GM18511 (cell line): ENCODE measurements around the gene HS3ST3A1.

ENCODE experiments used
- ATAC-seq: cut with Tn5 transposase; IDR thresholded peaks from one replicate; pipeline ENCODE4 v1.9.1; 2021; ENCODE audit warnings: mild to moderate bottlenecking, moderate library complexity; ENCODE audit not compliant: unreplicated experiment

HS3ST3A1 gene

GRCh38 chr17:13457783-13458182 lies 143.9 kb downstream of the HS3ST3A1 start:
- ATAC-seq = no peak
